GM20431 (cell line): Measurements from ENCODE around the gene RXRG.

Source experiments
- in situ Hi-C: fragments of 300-500 bp; cut with MseI, MboI; formaldehyde crosslinking; loops from one replicate; pipeline ENCODE4 v1.15.0; 2020; ENCODE audit warnings: low sequenced_read_pairs; ENCODE audit not compliant: unreplicated experiment

Gene RXRG

GRCh38 chr1:165381745-165382505, 63.0 kb downstream of the RXRG start:
- in situ Hi-C loops, result loop anchor here (25.0 kb wide), 1 partner anchor 530 kb away; no protein-coding TSS in a partner anchor

GRCh38 chr1:165376811-165377311, 68.1 kb downstream of the RXRG start:
- in situ Hi-C loops, result loop anchor here (25.0 kb wide), 1 partner anchor 535 kb away; no protein-coding TSS in a partner anchor

GRCh38 chr1:165376041-165376810, 68.7 kb downstream of the RXRG start:
- in situ Hi-C loops, result loop anchor here (25.0 kb wide), 1 partner anchor 536 kb away; no protein-coding TSS in a partner anchor

- in situ Hi-C loops, result loop anchor here (25.0 kb wide), 1 partner anchor 537 kb away; no protein-coding TSS in a partner anchor
These were observed 69.3 kb downstream of the RXRG start for GRCh38 chr1:165375623-165376022.

GRCh38 chr1:165371588-165372225, 73.2 kb downstream of the RXRG start:
- in situ Hi-C loops, result no loop called here

GRCh38 chr1:165369255-165369848, 75.6 kb downstream of the RXRG start:
- in situ Hi-C loops, result no loop called here

- in situ Hi-C loops, result no loop called here
These were observed 77.4 kb downstream of the RXRG start for GRCh38 chr1:165367375-165367993.

- in situ Hi-C loops, result no loop called here
These were observed 79.6 kb downstream of the RXRG start for GRCh38 chr1:165365341-165365740.

- in situ Hi-C loops, result no loop called here
These were observed 80.3 kb downstream of the RXRG start for GRCh38 chr1:165364568-165365133.

- in situ Hi-C loops, result no loop called here
These were observed 88.0 kb downstream of the RXRG start for GRCh38 chr1:165356876-165357275.

- in situ Hi-C loops, result no loop called here
These were observed 88.7 kb downstream of the RXRG start, which contains the start of gene LMX1A for GRCh38 chr1:165355977-165356811. Gene LMX1A (minus strand): TSS chr1:165356715. CDS start chr1:165355559, 1,156 bp downstream.

GRCh38 chr1:165355139-165355976, 89.6 kb downstream of the RXRG start:
- in situ Hi-C loops, result no loop called here

- in situ Hi-C loops, result no loop called here
These were observed 90.2 kb downstream of the RXRG start for GRCh38 chr1:165354739-165355138.

GRCh38 chr1:165353731-165354671, 90.9 kb downstream of the RXRG start:
- in situ Hi-C loops, result no loop called here

- in situ Hi-C loops, result no loop called here
These were observed 92.3 kb downstream of the RXRG start for GRCh38 chr1:165352442-165353293.
